A549 (cell line): ENCODE results near the gene POLR2F.
"Not testable (repeated sequence)": the region's sequence is repeated elsewhere in the genome, so short reads cannot be mapped to it uniquely, and the experiment has no call there.

ENCODE experiments used
- CEBPB ChIP-seq, 2 experiments: fragments of >200 bp in 1 of 2; sonication (Bioruptor Twin) in 1 of 2; formaldehyde crosslinking in 1 of 2; IDR thresholded peaks; 2 replicates each; pipeline ENCODE4 v1.6.1; 2012 to 2016
- MAX ChIP-seq: IDR thresholded peaks from 2 replicates; pipeline ENCODE4 v1.6.1; 2012
- REST ChIP-seq: fragments of 200-600 bp; sonication (generic); IDR thresholded peaks from 2 replicates; pipeline ENCODE4 v1.6.1; 2016; ENCODE audit warnings: antibody characterized with exemption, mild to moderate bottlenecking, moderate library complexity
- SREBF2 ChIP-seq: fragments of 450-650 bp; IDR thresholded peaks from 2 replicates; pipeline ENCODE4 v1.6.1; 2014; ENCODE audit warnings: mild to moderate bottlenecking, moderate library complexity

- TF ChIP-seq SREBF2; REST; CEBPB (IDR thresholded peaks at IDR 0.05); MAX: not testable (repeated sequence)
These were observed 9.1 kb upstream of the POLR2F start for GRCh38 chr22:37944423-37944822.
